GM12878 (cell line): ENCODE results near the gene IGIP. TPM values are rescaled to one million over a fixed set of nuclear protein-coding genes. Genes with fewer than 3 reads are reported as not detected.

Experiments used
- BACH1 ChIP-seq: fragments of 450-650 bp; IDR thresholded peaks from 2 replicates; pipeline ENCODE4 v1.6.1; 2017; ENCODE audit warnings: mild to moderate bottlenecking, borderline replicate concordance
- BCL3 ChIP-seq: IDR thresholded peaks from 2 replicates; pipeline ENCODE4 v1.6.1; 2011; ENCODE audit warnings: borderline replicate concordance, low read depth, mild to moderate bottlenecking, moderate library complexity, low read length; ENCODE audit not compliant: insufficient read depth, poor library complexity, severe bottlenecking
- BRCA1 ChIP-seq: IDR thresholded peaks from 2 replicates; pipeline ENCODE4 v1.6.1; 2011; ENCODE audit warnings: low read depth, low read length, improper control_type of control experiment
- CBX5 ChIP-seq: sonication (generic); IDR thresholded peaks from 2 replicates; pipeline ENCODE4 v1.6.1; 2016; ENCODE audit warnings: low read depth, moderate library complexity, mild to moderate bottlenecking, inconsistent platforms
- CREM ChIP-seq: IDR thresholded peaks from 2 replicates; pipeline ENCODE4 v1.6.1; 2014; ENCODE audit warnings: antibody characterized with exemption, low read depth
- CTCF ChIP-seq, 3 experiments: IDR thresholded peaks in 2 of 3; conservative IDR thresholded peaks in 1 of 3; 2 replicates each; pipeline ENCODE4 v1.5.1; 2011; ENCODE audit warnings: low read depth in 3 of 3, low read length in 3 of 3, mild to moderate bottlenecking in 3 of 3, control low read depth in 2 of 3, moderate library complexity in 2 of 3, inconsistent platforms in 1 of 3, mixed read lengths in 1 of 3; ENCODE audit not compliant: control insufficient read depth in 2 of 3, insufficient read depth in 1 of 3; ENCODE audit errors: extremely low read depth in 1 of 3
- GABPA ChIP-seq: IDR thresholded peaks from 2 replicates; pipeline ENCODE4 v1.6.1; 2014; ENCODE audit warnings: antibody characterized with exemption, low read depth, mild to moderate bottlenecking, inconsistent platforms
- HSF1 ChIP-seq: fragments of 150-350 bp; IDR thresholded peaks from 2 replicates; pipeline ENCODE4 v1.6.1; 2014; ENCODE audit warnings: mild to moderate bottlenecking, low read depth, low read length
- JUNB ChIP-seq: IDR thresholded peaks from 2 replicates; pipeline ENCODE4 v1.6.1; 2016; ENCODE audit warnings: antibody characterized with exemption, mild to moderate bottlenecking
- KLF5 ChIP-seq: fragments of 450-650 bp; IDR thresholded peaks from 2 replicates; pipeline ENCODE4 v1.6.1; 2014; ENCODE audit warnings: mild to moderate bottlenecking; ENCODE audit not compliant: partially characterized antibody
- MLLT1 ChIP-seq: fragments of 450-650 bp; IDR thresholded peaks from 2 replicates; pipeline ENCODE4 v1.6.1; 2016; ENCODE audit warnings: mild to moderate bottlenecking
- MTA2 ChIP-seq: fragments of 450-650 bp; IDR thresholded peaks from 2 replicates; pipeline ENCODE4 v1.6.1; 2016; ENCODE audit warnings: low read depth, mild to moderate bottlenecking, moderate library complexity
- NFIC ChIP-seq: IDR thresholded peaks from 2 replicates; pipeline ENCODE4 v1.6.1; 2012; ENCODE audit warnings: low read depth, mild to moderate bottlenecking, inconsistent platforms, low read length, moderate library complexity
- NFXL1 ChIP-seq: fragments of 450-650 bp; IDR thresholded peaks from 2 replicates; pipeline ENCODE4 v1.6.1; 2017; ENCODE audit warnings: antibody characterized with exemption, mild to moderate bottlenecking, borderline replicate concordance
- NR2C1 ChIP-seq: fragments of 450-650 bp; IDR thresholded peaks from 2 replicates; pipeline ENCODE4 v1.6.1; 2017; ENCODE audit warnings: antibody characterized with exemption, mild to moderate bottlenecking, moderate library complexity
- NR2C2 ChIP-seq: IDR thresholded peaks from 2 replicates; pipeline ENCODE4 v1.6.1; 2011; ENCODE audit warnings: borderline replicate concordance, low read depth; ENCODE audit not compliant: control insufficient read depth, insufficient read length
- PAX8 ChIP-seq: fragments of 450-650 bp; IDR thresholded peaks from 2 replicates; pipeline ENCODE4 v1.6.1; 2017; ENCODE audit warnings: mild to moderate bottlenecking, moderate library complexity
- PBX3 ChIP-seq: IDR thresholded peaks from 2 replicates; pipeline ENCODE4 v1.6.1; 2011; ENCODE audit warnings: mild to moderate bottlenecking, low read depth, low read length, moderate library complexity; ENCODE audit not compliant: insufficient replicate concordance
- SMC3 ChIP-seq: IDR thresholded peaks from 2 replicates; pipeline ENCODE4 v1.6.1; 2011; ENCODE audit warnings: low read length, improper control_type of control experiment, borderline replicate concordance
- TAF1 ChIP-seq: IDR thresholded peaks from 2 replicates; pipeline ENCODE4 v1.6.1; 2011; ENCODE audit warnings: mild to moderate bottlenecking, low read depth, low read length, borderline replicate concordance
- TARDBP ChIP-seq: IDR thresholded peaks from 2 replicates; pipeline ENCODE4 v1.6.1; 2016; ENCODE audit warnings: borderline replicate concordance
- TBL1XR1 ChIP-seq: IDR thresholded peaks from 2 replicates; pipeline ENCODE4 v1.6.1; 2012; ENCODE audit warnings: low read depth, low read length, improper control_type of control experiment
- ZBED1 ChIP-seq: IDR thresholded peaks from 2 replicates; pipeline ENCODE4 v1.6.1; 2016; ENCODE audit warnings: borderline replicate concordance
- ZNF24 ChIP-seq: fragments of 450-650 bp; IDR thresholded peaks from 2 replicates; pipeline ENCODE4 v1.6.1; 2017; ENCODE audit warnings: antibody characterized with exemption, mild to moderate bottlenecking
- polyA plus RNA-seq, 11 experiments: library from polyadenylated mRNA; depleted of rRNA in 4 of 11; unstranded in 6 of 11; stranded (reverse) in 5 of 11; fragments of >200 nt; fragmentation: Nextera tagmentation in 4 of 11; fragmentation: Illumina TruSeq in 1 of 11; extraction: Ambion mirVana in 4 of 11; extraction: Trizol in 1 of 11; gene quantifications; 1 replicate in 1 of 11; 2 replicates in 10 of 11; pipeline versions ENCODE4 v1.2.1 to v1.2.3, GENCODE V29; 2011 to 2016; ENCODE audit warnings: inconsistent platforms in 2 of 11, missing spikeins in 2 of 11, low read depth in 1 of 11
- total RNA-seq, 4 experiments: library from RNA; depleted of rRNA in 3 of 4; stranded (reverse); fragments of >200 nt in 3 of 4; fragmentation: Illumina TruSeq in 1 of 4; extraction: Trizol in 1 of 4; gene quantifications; 2 replicates each; pipeline versions ENCODE4 v1.2.1 to v1.2.3, GENCODE V29; 2013 to 2021

Gene IGIP
- total and polyA plus RNA-seq, 10 of the 15 experiments (the other 5 are each of a cell fraction or from before 2014, with no cell fraction given), result 0.58 to 3.3 (median 1.9) TPM

GRCh38 chr5:140175367-140176030 lies 49.8 kb downstream of the IGIP start (continued):
- TF ChIP-seq SMC3 (0 out of 2 replicates have a peak, but pooled peaks have one; percentile 10), BRCA1 (no peak), CBX5 (no peak), TBL1XR1 (no peak), GABPA (peak; percentile 79), PAX8 (no peak), KLF5 (no peak), TARDBP (no peak), JUNB (no peak), ZNF24 (no peak), PBX3 (no peak), HSF1 (no peak), MTA2 (0 out of 2 replicates have a peak, but pooled peaks have one; percentile 14), NFIC (no peak), NFXL1 (no peak), CREM (no peak), TAF1 (0 out of 2 replicates have a peak, but pooled peaks have one; percentile 40), BACH1 (0 out of 2 replicates have a peak, but pooled peaks have one; percentile 15), MLLT1 (no peak), ZBED1 (no peak), NR2C1 (no peak), BCL3 (no peak), NR2C2 (no peak), CTCF (IDR thresholded peaks at IDR 0.05 in 2 of 3, conservative IDR thresholded peaks at IDR 0.05 in 1 of 3; ENCODE audit: control insufficient read depth in 2 of 3, extremely low read depth in 1 of 3, insufficient read depth in 1 of 3, low read depth in 3 of 3, low read length in 3 of 3) (peak; percentile 9 to 24 (median 14); a peak in 2 of 6 replicates)
